Measurements from ENCODE around the gene DEAF1. TPM values are rescaled to one million over a fixed set of nuclear protein-coding genes. Genes with fewer than 3 reads are reported as not detected.

Gene DEAF1
- total RNA-seq, 1 donor from 2014 or later: 15.7 TPM

GRCh38 chr11:621838-622237, 73.2 kb downstream of the DEAF1 start:
- no peak for DNase-seq

- no peak for DNase-seq
Measured at GRCh38 chr11:620935-621814, 73.8 kb downstream of the DEAF1 start.

- no peak for DNase-seq
Measured at GRCh38 chr11:620201-620600, 74.8 kb downstream of the DEAF1 start.

- DNase-seq: no peak
Measured at GRCh38 chr11:619628-620050, 75.4 kb downstream of the DEAF1 start.

GRCh38 chr11:618856-619627, 76.0 kb downstream of the DEAF1 start:
- no peak for DNase-seq

- no peak for DNase-seq
Measured at GRCh38 chr11:617912-618682, 76.9 kb downstream of the DEAF1 start.

GRCh38 chr11:617199-617911, 77.7 kb downstream of the DEAF1 start:
- no peak for DNase-seq

- no peak for DNase-seq
Measured at GRCh38 chr11:616320-617198, 78.5 kb downstream of the DEAF1 start.

- DNase-seq: peak; percentile 87
Measured at GRCh38 chr11:615504-616319, 79.3 kb downstream of the DEAF1 start, which contains the start of gene IRF7. TSS of gene IRF7 (minus strand) at chr11:615950. CDS start at chr11:615364, 586 bp downstream.

GRCh38 chr11:614623-615503, 80.2 kb downstream of the DEAF1 start:
- no peak for DNase-seq

GRCh38 chr11:614021-614622, 80.9 kb downstream of the DEAF1 start:
- no peak for DNase-seq

- no peak for DNase-seq
Measured at GRCh38 chr11:613369-613968, 81.6 kb downstream of the DEAF1 start.

GRCh38 chr11:612961-613300, 82.1 kb downstream of the DEAF1 start:
- DNase-seq: no peak

- no peak for DNase-seq
Measured at GRCh38 chr11:612201-612960, 82.6 kb downstream of the DEAF1 start.

GRCh38 chr11:611001-611996, 83.7 kb downstream of the DEAF1 start:
- no peak for DNase-seq
